HG03521 (cell line): ENCODE measurements around the gene COL20A1.

Source experiments
- ATAC-seq: cut with Tn5 transposase; IDR thresholded peaks from one replicate; pipeline ENCODE4 v1.9.1; 2021; ENCODE audit warnings: mild to moderate bottlenecking, moderate library complexity; ENCODE audit not compliant: unreplicated experiment

COL20A1 gene

GRCh38 chr20:63346131-63347080, 53.4 kb downstream of the COL20A1 start:
- ATAC-seq, result no peak

GRCh38 chr20:63347081-63347741, 54.2 kb downstream of the COL20A1 start:
- no peak for ATAC-seq

GRCh38 chr20:63347950-63348827, 55.2 kb downstream of the COL20A1 start:
- no peak for ATAC-seq

GRCh38 chr20:63348828-63349515, 56.0 kb downstream of the COL20A1 start:
- no peak for ATAC-seq

GRCh38 chr20:63349516-63349895, 56.5 kb downstream of the COL20A1 start:
- no peak for ATAC-seq

GRCh38 chr20:63350196-63350595, 57.2 kb downstream of the COL20A1 start:
- no peak for ATAC-seq

- ATAC-seq, result no peak
Measured at GRCh38 chr20:63350597-63351325, 57.8 kb downstream of the COL20A1 start.

- ATAC-seq, result no peak
Measured at GRCh38 chr20:63351326-63351700, 58.3 kb downstream of the COL20A1 start.

- ATAC-seq, result no peak
Measured at GRCh38 chr20:63351811-63352591, 59.0 kb downstream of the COL20A1 start.

- no peak for ATAC-seq
Measured at GRCh38 chr20:63352811-63353221, 59.8 kb downstream of the COL20A1 start.

- ATAC-seq, result no peak
Measured at GRCh38 chr20:63354636-63355350, 61.8 kb downstream of the COL20A1 start.

- no peak for ATAC-seq
Measured at GRCh38 chr20:63355781-63356295, 62.9 kb downstream of the COL20A1 start.

- no peak for ATAC-seq
Measured at GRCh38 chr20:63356511-63356910, 63.5 kb downstream of the COL20A1 start.

- ATAC-seq, result no peak
Measured at GRCh38 chr20:63356931-63357879, 64.2 kb downstream of the COL20A1 start.

GRCh38 chr20:63357921-63358905, 65.2 kb downstream of the COL20A1 start:
- no peak for ATAC-seq
